H1 (cell line): ENCODE measurements around the gene PLEKHG1. TPM values are rescaled to one million over a fixed set of nuclear protein-coding genes. Genes with fewer than 3 reads are reported as not detected.

Experiments
- BACH1 ChIP-seq: IDR thresholded peaks from 2 replicates; pipeline ENCODE4 v1.6.1; 2012; ENCODE audit warnings: low read length, improper control_type of control experiment
- CEBPB ChIP-seq: IDR thresholded peaks from 2 replicates; pipeline ENCODE4 v1.6.1; 2012; ENCODE audit warnings: low read depth, low read length
- CHD7 ChIP-seq: fragments of 300-600 bp; sonication (generic); IDR thresholded peaks from 2 replicates; pipeline ENCODE4 v1.7.1; 2012; ENCODE audit warnings: low read length, moderate library complexity, mild to moderate bottlenecking, inconsistent platforms; ENCODE audit not compliant: insufficient replicate concordance
- EZH2 ChIP-seq: fragments of 200-600 bp; sonication (generic); IDR thresholded peaks from 2 replicates; pipeline ENCODE4 v1.7.1; 2012; ENCODE audit warnings: low read depth, mild to moderate bottlenecking, moderate library complexity, low read length, inconsistent platforms; ENCODE audit not compliant: severe bottlenecking
- GABPA ChIP-seq: IDR thresholded peaks from 2 replicates; pipeline ENCODE4 v1.6.1; 2011; ENCODE audit warnings: mild to moderate bottlenecking, low read length, moderate library complexity, borderline replicate concordance; ENCODE audit not compliant: insufficient read depth
- GTF2F1 ChIP-seq: IDR thresholded peaks from 2 replicates; pipeline ENCODE4 v1.6.1; 2012; ENCODE audit warnings: low read depth, low read length, improper control_type of control experiment, borderline replicate concordance
- JUN ChIP-seq: IDR thresholded peaks from 2 replicates; pipeline ENCODE4 v1.6.1; 2011; ENCODE audit warnings: low read depth, mild to moderate bottlenecking, improper control_type of control experiment, low read length
- MAFK ChIP-seq: IDR thresholded peaks from 2 replicates; pipeline ENCODE4 v1.6.1; 2012; ENCODE audit warnings: low read depth, mild to moderate bottlenecking, improper control_type of control experiment, low read length
- polyA plus RNA-seq, 7 experiments: library from polyadenylated mRNA; depleted of rRNA in 3 of 7; stranded (reverse) in 5 of 7; unstranded in 2 of 7; fragments of >200 nt in 5 of 7; fragments of 200-250 nt in 2 of 7; gene quantifications; 1 replicate in 5 of 7; 2 replicates in 1 of 7; 4 replicates in 1 of 7; pipeline versions ENCODE4 v1.2.1 to v1.2.3, GENCODE V29; 2011 to 2013; ENCODE audit warnings: missing spikeins in 2 of 7, mixed read lengths in 2 of 7
- total RNA-seq: library from RNA; stranded (reverse); fragmentation: NEBNext Ultra II Directional; extraction: Animal tissue kit (Norgen Biotek cat#: 25700); gene quantifications from 2 replicates; pipeline ENCODE4 v1.2.1, GENCODE V29; 2021
- TF ChIP-seq, protein P1 (sequence below), 3 experiments: IDR thresholded peaks; 1 replicate in 2 of 3; 2 replicates in 1 of 3; pipeline versions ENCODE4 v1.5.1 to v1.6.1; 2011; ENCODE audit warnings: low read length in 3 of 3, mild to moderate bottlenecking in 3 of 3, inconsistent platforms in 2 of 3, low read depth in 1 of 3, moderate library complexity in 1 of 3; ENCODE audit not compliant: insufficient read depth in 1 of 3; ENCODE audit errors: control extremely low read depth in 1 of 3

The PLEKHG1 gene
- total and polyA plus RNA-seq, 2 of the 8 experiments (the other 6 are each of a cell fraction or from before 2014, with no cell fraction given): 0.94 to 2.2 TPM

DNA sequence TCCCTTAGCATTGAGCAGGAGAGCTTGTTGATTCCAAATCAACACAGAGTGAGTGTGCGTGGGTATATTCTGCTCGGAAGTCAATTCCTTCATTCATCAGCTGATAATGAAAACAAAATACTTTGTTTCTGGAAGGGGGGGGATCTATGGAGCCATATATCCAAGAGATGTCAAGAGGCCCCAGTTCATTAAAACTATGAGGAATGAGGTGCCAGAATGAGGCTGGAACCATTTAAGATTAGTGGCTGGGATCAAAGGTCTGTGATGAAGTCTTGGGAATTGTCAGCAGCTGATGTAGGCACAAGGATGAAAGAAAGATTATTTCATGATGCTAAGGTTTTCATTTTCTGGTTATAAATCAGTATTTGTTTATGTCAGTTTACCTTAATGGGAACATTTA, 30.5 kb upstream of the PLEKHG1 start (continued):
- TF ChIP-seq CHD7 (no peak), JUN (no peak), GABPA (no peak), MAFK (no peak), CEBPB (no peak), EZH2 (no peak), BACH1 (no peak), GTF2F1 (no peak)
- TF ChIP-seq, protein P1, sequence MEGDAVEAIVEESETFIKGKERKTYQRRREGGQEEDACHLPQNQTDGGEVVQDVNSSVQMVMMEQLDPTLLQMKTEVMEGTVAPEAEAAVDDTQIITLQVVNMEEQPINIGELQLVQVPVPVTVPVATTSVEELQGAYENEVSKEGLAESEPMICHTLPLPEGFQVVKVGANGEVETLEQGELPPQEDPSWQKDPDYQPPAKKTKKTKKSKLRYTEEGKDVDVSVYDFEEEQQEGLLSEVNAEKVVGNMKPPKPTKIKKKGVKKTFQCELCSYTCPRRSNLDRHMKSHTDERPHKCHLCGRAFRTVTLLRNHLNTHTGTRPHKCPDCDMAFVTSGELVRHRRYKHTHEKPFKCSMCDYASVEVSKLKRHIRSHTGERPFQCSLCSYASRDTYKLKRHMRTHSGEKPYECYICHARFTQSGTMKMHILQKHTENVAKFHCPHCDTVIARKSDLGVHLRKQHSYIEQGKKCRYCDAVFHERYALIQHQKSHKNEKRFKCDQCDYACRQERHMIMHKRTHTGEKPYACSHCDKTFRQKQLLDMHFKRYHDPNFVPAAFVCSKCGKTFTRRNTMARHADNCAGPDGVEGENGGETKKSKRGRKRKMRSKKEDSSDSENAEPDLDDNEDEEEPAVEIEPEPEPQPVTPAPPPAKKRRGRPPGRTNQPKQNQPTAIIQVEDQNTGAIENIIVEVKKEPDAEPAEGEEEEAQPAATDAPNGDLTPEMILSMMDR (IDR thresholded peaks at IDR 0.05; ENCODE audit: control extremely low read depth in 1 of 3, insufficient read depth in 1 of 3, low read depth in 1 of 3, low read length in 3 of 3): no peak
